Liver (tissue), 3 donors: ENCODE data around the gene SLC26A1.

Source experiments
- CTCF ChIP-seq: fragments of 150-350 bp; IDR thresholded peaks from 2 replicates; pipeline ENCODE4 v1.5.1; 2017; ENCODE audit warnings: improper control_type of control experiment, low read depth, low read length; ENCODE audit not compliant: missing input control
- TAF1 ChIP-seq: conservative IDR thresholded peaks from 2 replicates; pipeline ENCODE4 v1.6.1; 2016; ENCODE audit warnings: antibody characterized with exemption, mild to moderate bottlenecking
- donor health status: healthy.
- donor health status: healthy.

DNA sequence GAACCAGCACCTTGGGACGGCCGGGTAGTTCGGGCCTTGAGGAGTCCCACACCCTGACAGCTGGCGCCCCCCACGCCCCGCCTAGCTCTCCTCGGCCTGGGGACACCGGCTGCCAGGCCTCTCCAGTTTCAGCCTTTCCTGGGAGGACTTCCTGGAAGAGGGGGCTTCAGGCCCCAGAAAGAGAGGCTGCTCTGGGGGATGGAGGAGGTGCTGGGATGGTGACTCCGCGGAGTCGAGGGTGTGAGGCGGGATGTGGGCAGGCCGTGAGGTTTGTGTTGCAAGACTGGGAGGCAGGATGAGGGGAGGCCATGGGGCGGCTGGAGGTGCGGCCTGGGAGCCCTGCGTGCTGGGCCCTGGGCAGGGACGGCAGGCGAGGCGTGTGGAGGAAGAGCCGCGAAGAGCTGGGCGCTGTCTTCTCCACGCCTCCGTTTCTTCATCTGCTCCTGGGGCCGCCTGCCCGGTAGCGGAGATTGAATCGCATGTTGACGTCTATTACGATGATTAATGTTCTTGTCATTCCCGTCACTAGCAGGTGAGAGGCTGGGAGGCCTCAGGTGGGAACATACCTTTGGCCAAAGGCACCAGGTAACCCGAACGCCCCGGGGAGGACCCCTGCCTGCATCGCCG, 17.3 kb upstream of the SLC26A1 start:
- TF ChIP-seq CTCF, result no peak
- no peak for TF ChIP-seq TAF1
